DMS79 treated with DMSO at 0.1 percent for 48 hours (cell line): ENCODE measurements around the gene ARHGEF12.
"Not testable (repeated sequence)": the region's sequence is repeated elsewhere in the genome, so short reads cannot be mapped to it uniquely, and the experiment has no call there.

Experiments
- DNase-seq: peaks from one replicate; lab custom pipeline; 2025; lab: John Stamatoyannopoulos, UW

The ARHGEF12 gene

DNA sequence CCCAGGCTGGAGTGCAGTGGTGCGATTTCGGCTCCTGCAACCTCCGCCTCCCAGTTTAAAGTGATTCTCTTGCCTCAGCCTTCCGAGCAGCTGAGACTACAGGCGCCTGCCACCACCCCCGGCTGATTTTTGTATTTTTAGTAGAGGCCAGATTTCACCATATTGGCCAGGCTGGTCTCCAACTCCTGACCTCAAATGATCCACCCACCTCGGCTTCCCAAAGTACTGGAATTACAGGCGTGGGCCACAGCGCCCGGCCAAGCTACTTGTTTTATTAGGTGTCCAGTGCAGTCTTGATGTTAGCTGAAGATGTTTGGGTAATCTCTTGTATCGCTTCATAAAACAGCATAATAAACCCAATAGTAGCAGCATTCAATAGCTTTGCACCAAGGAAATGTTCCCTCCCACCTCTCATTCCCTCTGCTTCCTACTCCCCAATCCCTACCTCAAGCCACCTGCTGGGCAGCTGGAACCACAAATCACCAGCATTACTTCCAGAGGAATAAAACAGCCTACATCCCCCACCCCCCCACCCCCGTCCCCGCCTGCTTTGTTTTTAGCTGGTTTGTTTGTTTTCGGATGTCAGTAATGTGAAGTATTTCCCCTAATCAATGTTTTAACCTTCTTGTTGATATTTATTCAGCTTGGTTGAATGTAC, 164.3 kb downstream of the ARHGEF12 start:
- DNase-seq = no peak

DNA sequence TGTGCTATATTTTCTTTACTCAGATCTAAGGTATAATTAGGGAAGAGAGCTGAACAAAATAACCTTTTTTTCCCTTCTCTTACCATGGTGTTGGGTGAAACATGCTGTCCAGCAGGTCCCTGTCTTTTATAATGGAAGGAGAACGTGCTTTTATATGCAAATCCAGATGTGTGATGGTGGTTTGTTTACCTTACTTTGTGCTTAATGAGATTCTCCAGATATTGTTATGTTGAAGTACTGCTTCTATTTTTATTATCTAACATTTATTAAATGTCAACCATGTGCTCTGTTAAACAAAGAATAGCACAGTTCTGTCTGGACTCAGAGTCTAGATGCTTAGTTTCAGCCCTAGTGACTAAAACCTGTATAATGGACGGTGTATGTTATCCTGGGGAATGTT, 165.2 kb downstream of the ARHGEF12 start:
- no peak for DNase-seq

DNA sequence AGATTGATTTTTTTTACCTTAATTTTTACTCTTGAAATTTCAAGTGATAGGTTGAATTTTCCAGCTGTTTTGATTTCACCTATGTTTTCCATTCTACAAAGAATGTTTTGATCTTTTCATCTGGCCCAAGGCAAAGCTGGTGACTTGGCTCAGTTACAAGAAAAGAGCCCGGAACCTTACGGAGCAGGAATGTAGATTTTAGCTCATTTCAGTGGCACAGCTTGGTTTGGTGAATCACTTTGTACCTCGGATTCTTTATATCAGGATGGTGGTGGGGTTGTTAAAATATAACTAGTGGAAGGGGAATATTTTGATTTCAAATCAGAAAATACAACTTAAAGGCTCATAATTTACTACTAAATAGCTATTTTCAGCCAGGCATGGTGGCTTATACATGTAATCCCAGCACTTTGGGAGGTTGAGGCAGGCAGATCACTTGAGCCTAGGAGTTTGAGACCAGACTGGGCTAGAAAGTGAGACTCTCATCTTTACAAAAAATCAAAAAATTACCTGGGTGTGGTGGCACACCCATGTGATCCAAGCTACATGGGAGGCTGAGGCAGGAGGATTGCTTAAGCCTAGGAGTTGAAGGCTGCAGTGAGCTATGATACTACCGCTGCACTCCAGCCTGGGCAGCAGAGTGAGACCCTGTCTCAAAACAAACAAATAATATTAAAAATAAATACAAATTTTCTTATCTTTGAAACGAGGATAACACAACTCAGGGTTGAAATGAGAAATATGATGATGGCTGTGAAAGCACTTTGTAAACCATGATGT, 166.0 kb downstream of the ARHGEF12 start:
- no peak for DNase-seq

DNA sequence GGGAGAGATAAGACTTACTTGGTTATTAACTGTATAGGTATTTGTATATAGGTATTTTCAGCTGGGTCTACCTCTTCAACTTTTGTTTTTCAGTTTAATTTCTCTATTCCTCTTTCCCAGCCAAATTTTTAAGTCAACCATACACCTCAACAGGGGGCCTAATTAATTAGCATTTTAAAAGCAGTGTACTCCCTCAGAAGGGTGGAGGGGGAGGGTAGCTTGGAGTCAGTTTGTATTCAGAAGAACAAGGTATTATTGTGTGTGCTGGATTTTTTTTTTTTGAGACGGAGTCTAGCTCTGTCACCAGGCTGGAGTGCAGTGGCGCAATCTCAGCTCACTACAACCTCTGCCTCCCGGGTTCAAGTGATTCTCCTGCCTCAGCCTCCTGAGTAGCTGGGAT, 167.3 kb downstream of the ARHGEF12 start:
- not testable (repeated sequence) for DNase-seq

DNA sequence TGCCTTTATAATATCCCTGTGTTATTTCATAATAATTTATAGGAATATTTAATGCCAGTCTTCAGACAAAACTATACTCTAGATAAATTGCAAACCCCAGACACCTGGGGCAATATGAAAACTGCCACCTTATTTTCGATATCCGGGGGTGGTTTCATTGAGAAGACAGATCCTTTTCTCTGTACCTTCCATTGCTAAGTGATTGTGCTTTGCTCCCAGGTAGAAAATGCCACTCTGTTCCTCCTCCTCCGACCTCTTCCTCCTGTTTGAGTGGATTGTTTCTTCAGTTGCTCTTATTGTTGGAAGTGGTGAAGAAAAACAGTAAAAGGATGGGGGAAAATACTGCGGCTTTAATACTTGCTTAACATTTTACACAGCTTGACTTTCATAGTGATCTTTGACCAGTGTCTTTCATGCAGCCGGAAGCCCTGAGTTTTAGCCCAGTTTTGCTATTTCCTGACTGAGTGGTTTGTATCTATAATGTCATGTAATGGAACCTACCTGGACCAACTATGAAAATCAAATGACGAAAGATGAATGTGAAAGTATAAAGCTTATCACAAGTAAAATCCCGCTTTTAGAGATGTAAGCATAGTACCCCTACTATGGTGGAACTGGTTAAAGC, 169.7 kb downstream of the ARHGEF12 start:
- no peak for DNase-seq

DNA sequence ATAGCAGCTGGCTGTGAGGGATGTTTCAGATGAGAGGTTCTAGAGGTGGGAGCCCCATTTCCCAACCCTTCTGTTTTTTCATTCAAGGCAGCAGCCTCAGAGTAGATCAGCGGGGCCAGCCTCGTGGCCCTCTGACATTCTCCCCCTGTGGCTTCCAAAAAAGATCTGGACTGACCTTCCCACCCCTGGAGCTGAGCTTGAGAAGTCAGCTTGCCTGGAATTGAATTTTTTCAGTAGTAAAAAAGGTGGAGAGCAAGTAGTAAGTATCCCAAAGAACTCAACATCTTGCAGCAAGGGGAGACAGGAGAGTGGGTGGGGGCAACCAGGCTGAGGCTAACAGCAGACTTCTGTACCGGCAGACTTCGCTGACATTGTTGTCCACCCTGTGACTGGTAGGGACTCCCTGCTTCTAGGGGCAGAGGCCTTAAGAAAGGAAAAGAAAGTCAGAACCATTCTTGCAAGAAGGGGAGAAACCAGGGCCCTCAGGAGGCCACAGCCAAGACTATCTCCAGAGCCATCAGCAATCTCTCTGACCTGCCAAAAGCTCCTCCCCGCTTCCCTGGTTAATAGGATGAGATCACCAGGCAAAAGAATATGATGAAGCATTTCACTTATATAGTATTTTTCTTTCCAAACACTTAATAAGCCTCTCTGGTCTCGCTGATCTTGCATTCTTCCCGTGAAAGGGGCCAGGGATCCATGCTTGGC, 173.3 kb downstream of the ARHGEF12 start:
- no peak for DNase-seq

DNA sequence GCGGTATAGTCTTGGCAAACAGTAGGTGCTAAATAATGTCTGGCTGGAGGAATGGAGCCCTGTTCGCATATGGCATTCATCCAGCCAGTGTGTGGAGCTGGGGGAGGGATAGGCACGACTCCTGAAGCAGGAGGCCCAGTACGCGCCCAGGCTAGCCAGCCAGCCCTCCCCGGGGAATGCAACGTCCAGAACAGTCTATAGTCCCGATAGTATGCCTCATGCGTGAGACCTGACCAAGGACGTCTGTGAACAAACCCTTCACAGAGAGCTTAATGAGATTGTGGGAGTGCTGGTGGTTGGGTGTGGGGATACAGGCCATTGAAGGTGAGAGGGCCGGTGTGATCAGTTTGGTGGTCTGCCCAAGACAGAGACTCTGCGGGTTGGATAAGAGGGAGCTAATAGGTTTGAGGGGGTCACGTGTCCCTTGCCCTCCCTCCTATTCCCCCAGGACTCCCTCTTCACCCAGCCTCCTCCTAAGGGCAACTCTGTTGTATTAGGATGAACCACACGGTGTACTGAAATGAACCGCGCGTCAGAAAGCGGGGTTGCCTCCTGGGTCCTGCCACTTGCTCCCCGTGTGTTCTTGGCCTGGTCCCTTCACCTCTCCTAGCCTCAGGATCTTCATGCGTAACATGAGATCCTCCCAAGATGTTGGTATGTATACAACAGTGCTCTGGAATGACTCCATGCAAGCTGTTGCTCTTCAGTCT, 174.3 kb downstream of the ARHGEF12 start:
- DNase-seq = no peak

DNA sequence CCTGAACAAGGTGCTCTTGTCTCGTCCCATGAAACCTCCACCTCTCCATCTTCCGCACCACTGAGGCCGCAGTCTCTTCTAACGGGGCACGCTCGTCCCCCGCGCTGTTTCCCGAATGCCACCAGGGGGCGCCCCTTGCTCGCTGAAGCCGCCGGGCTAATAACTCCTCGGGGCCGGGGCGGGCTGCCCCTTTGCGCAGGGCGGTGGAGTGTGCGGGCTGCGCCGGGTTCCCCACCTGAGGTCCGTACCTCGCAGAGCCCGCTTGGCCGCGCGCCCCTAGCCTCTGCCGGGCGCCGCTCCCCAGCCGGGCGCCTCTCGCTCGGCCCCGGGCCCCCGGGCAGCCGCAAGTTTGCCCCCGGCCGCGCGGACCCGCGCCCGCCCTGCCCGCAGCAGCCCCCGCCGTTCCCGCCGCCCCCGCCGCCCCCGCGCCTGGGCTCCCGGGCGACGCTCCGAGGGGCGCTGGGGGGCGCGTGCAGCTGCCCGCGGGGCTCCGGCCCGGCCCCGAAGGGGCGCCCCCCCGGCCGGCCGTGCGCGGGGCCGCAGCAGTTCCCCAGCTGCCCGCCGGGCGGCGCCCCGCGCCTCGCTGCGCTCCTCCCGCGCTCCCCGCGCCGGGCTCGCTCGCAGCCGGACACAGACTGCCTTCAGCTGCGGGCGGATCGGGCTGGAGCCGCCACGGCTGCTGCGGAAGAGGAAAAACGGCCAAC, 175.1 kb downstream of the ARHGEF12 start, which contains the start of gene GRIK4:
TSS of gene GRIK4 (plus strand) at position 633 of the 704 bp plus-strand sequence. CDS start 148,571 bp downstream, outside the sequence.
- peak; percentile 85 for DNase-seq

DNA sequence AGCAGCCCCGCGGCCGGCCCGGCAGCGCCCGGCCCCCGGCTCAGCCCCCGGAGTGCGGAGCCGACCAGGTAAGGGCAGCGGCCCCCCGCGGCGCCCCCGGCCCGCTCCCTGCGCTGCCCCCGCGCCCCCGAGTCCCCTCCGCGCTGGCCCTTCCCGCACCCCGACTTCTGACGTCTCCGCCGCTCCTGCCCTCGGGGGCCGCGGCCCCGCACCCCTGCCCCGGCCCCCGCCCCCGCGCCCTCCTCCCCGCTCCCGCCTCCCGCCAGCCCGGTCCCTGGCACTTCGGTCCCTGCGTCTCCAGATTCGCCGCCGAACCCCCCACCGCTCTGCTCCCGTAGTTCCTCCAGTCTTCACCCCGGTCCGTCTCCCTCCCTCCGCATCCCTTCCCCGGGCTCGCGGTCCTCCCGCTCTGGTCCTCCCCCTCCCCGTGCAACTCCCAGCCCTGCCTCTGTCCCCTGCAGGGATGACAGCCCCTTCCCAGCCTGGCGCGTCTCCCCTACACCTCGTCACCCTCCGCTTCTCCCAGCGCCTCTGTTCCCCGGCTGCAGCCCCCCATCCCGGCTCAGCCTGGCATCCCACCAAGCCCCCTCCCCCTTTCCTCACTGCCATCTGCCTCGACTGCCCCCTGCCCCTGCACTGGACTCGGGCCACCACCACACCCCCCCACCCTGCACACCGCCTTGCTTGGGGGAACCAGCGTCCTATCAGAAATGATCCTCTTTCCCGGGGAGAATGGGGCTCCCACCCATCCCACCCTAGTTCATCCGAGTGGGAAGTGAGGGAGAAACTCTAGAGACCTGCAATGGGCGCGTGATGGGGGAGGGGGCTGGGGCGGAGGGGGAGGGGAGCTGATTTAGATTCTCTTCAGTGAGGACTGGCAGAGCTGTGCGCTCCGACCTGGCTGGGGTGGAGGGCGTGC, 175.9 kb downstream of the ARHGEF12 start:
- DNase-seq = no peak

DNA sequence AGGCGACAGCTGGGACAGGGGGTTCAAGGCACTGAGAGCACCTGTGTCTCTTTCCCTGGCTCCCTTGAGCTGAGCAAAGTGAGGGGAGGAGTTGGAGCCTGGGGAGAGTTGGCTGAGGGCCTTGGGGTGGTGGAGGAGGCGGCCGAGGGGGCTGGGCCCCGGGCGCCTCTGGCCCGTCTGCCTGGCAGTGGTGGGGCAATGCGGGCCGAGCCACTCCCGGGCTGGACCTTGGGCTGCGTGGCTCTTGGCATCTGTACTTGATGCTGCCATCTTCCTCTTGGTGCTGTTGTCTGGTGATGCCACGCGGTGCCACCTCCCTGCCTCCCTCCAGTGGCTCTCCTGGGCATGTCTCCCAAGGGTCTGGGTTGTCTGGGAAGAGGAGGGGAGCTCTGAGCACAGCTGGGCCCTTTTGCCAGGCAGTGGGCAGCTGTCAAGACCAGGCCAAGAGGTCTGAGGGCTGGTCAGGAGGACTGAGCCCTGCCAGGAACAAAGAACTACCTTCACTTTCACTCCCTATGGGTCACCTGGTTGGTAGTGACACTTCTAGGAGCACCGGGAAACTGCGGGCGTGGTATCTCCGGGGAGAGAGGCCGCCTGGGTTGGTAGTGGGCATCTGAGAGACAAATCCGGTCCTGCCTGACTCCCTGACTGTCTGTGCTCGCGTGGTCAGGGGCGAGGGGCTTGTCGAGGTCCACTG, 176.7 kb downstream of the ARHGEF12 start:
- DNase-seq = no peak

DNA sequence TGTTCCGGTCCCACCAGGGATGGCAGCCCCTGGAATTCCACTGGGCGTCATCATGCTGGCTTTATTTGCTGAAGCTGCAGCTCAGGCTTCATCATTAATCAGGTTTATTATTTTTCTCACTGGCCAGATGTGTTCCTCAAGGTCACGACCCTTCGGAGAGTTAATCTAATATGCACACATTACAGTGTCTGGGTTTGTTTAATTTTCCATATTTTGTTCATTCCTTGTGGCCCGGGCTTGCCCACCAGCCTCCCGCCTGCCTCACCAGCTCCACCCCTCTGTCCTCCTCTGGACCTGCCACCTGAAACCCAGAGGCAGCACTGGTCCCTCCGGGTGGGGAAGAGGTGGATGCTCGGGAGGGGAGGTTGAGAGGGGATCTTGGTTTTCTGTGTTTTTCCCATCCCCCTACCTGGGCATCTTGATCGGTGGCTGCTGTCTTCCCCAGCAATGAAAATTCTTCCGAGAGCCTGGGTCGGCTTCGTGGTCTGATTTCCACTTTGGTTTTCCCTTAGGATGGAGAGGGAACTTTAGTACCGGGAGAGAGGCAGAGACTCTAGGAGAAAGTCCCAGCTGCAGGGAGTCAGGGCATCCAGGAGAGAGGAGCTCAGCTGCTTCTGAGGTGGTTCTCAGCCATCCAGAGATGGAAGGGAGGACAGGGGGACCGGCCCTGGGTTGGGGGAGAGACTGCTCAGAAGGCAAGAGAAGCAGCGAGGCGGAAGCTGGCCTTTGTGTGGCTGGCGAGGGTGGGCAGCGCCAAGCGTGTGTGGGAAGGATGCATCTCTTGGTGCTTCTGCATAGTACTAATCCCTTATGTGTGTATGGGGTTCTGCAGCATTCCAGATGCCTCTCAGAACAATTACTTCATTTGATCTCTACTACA, 177.5 kb downstream of the ARHGEF12 start:
- no peak for DNase-seq

DNA sequence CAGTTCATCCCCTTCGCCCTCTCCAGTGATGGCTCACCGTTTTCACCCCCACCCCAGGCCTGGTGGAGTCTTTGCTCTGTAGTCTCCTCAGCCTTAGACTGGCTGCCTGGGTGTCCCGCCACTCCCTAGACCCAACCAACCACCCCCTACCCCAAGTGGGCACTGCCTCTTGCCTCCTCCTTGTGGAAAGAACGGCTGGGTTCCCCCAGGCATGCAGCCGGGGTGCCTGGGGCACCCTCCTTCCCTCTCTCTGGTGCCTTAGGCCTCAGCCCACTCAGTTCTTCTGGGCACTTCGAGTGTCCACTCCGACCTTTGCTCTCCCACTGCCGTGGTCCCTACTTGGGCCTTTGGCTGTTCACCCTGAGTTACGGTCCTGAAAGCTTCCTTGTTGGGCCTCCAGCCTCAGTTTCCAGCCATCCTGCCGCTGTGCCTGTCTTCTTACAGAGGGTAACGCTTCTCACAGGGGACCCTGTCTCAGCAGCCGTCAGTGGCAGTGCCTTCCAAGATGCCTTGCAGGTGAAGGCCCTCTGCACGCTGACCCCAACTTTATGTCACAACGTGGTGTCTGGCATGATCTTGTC, 178.4 kb downstream of the ARHGEF12 start:
- DNase-seq = no peak

DNA sequence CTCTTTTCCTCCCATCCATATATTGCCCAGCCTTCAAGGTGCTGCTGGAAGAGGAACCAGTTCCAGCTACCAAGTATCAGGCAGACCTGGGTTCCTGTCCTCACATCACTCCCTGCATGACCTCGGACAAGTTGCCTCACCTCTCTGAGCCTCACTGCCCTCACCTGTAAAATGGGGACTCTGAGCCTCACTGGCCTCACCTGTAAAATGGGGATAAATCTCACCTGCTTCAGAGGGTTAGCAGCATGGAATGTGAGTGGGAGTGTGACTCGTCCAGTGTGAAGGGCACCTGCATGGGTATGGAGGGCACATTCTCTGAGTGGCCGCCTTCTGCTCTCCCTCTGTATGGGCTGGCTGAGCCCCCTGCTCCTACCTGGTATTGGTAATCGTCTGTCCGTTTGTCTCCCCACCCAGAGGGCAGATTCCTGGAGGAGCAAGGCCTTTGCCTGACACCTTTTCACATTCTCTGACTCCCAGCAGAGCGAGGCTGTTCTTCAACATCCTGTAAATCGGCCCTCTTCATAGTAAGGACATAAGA, 179.0 kb downstream of the ARHGEF12 start:
- no peak for DNase-seq

DNA sequence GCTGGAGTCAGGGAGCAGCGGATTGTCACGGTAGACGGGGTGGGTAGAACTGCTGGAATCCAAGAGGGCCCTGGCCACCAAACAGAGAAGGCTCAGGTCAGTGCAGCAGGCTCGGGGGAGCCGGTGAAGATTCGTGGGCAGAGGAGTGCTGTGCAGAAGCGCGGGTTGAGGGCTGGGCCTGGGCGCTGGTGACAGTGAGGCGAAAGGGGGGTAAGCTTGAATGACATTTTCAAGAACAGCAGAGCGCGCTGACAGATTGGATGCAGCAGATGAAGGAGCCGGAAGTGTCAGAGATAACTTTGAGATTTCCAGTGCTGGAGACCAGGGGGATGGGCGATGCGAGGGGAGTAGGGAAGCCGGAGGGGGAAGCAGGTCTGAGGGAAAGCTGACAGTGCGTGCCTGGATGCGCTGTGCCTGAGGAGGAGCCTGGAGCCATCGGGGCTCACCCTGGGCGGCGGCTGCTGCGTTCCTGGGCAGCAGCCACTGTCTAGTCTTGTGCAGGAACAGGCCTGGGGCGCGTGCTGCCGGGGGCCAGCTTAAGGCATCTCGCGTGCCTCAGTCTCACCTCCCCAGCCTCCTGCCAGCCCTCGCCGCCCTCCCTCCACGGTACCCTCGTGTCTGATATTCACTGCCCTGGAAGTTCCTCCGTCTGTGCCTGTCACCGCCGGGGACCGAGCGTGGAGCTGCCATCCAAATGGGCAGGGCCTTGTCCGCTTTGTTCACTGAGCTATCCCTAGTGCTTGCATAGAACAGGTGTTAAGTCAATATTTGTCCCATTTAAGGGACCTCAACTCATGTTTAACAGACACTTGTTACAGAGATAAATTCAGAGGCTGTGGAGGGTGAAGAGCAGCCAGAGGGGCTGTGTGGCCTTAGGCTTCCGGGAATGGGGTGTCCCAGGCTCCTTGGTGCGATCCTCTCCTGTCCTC, 180.5 kb downstream of the ARHGEF12 start:
- no peak for DNase-seq

DNA sequence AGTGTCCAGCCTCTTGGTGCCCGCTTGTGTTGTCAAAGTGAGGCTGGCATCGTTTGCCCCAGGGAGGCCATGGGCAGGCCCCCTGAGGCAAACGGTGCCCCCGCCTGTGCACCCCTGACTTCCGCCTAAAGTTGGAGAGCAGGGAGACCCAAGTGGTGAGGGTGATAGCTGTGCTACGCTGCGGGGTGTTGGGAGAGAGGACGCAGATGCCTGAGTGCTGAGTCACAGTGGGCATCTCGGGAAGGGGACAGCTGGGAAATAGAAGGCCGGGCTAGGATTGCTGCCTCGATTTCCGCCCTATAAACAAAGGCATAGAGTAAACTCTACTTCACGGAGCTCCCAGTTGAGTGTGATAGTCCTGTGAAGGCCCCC, 181.2 kb downstream of the ARHGEF12 start:
- DNase-seq = no peak

DNA sequence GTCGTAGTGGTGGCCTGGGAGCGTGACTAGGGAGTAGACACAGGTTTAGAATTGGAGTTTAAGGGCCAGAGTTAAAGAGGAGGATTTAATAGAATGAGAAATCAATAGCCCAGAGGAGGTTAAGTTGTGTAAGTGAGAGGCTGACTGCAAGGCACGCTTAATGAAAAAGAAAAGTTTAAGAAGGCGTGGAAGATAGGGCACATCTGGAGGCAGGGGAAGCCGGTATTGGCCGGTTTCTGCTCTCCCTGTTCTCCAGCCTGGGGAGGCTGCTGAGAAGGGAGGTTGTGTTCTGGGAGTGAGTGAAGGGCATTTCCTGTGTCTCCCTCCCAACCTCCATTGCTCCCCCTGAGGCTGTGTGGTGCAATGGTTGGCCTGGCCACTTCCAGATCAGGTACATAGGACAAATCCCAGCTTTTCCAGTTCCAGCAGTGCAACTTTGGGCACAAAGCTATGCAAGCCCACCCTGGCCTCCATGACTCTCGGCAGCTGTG, 181.6 kb downstream of the ARHGEF12 start:
- DNase-seq = peak; percentile 35

DNA sequence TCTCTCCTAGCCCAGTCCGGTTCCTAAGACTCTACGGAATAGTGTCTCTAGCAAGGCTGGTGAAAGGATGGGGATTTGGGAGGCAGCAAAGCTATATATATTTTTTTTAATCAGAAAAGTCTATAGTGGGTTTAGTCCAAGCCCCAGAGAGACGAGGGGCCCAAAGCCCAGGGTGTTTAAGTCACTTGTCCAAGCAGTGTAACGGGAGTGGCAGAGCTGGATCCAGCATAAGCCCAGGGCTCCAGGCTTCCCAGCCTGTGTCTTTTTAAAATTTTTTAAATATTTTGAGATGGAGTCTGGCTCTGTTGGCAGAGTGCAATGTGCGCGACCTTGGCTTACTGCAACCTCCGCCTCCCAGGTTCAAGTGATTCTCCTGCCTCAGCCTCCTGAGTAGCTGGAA, 182.1 kb downstream of the ARHGEF12 start:
- DNase-seq = no peak
